GM18508 (cell line): Measurements from ENCODE around the gene FAM114A1.
"Not testable (repeated sequence)": the region's sequence is repeated elsewhere in the genome, so short reads cannot be mapped to it uniquely, and the experiment has no call there.

Experiments
- ATAC-seq: cut with Tn5 transposase; IDR thresholded peaks from one replicate; pipeline ENCODE4 v1.9.1; 2021; ENCODE audit warnings: moderate number of reproducible peaks; ENCODE audit not compliant: insufficient read depth, unreplicated experiment

The FAM114A1 gene

GRCh38 chr4:38928568-38928967, 61.0 kb downstream of the FAM114A1 start:
- no peak for ATAC-seq

GRCh38 chr4:38928974-38929373, 61.4 kb downstream of the FAM114A1 start:
- ATAC-seq = no peak

GRCh38 chr4:38930204-38930603, 62.6 kb downstream of the FAM114A1 start:
- peak; percentile 65 for ATAC-seq

GRCh38 chr4:38930707-38931106, 63.1 kb downstream of the FAM114A1 start:
- ATAC-seq = no peak

- no peak for ATAC-seq
Measured at GRCh38 chr4:38931125-38931524, 63.5 kb downstream of the FAM114A1 start.

- no peak for ATAC-seq
Measured at GRCh38 chr4:38935391-38936073, 67.9 kb downstream of the FAM114A1 start.

GRCh38 chr4:38939165-38939564, 71.6 kb downstream of the FAM114A1 start:
- peak; percentile 85 for ATAC-seq

- ATAC-seq = no peak
Measured at GRCh38 chr4:38940476-38940875, 72.9 kb downstream of the FAM114A1 start.

- ATAC-seq = not testable (repeated sequence)
Measured at GRCh38 chr4:38941906-38942305, 74.3 kb downstream of the FAM114A1 start.

- no peak for ATAC-seq
Measured at GRCh38 chr4:38943343-38943742, 75.7 kb downstream of the FAM114A1 start.

- no peak for ATAC-seq
Measured at GRCh38 chr4:38944440-38944839, 76.8 kb downstream of the FAM114A1 start.

- ATAC-seq = no peak
Measured at GRCh38 chr4:38946919-38947318, 79.3 kb downstream of the FAM114A1 start.

GRCh38 chr4:38948551-38948950, 80.9 kb downstream of the FAM114A1 start:
- no peak for ATAC-seq

GRCh38 chr4:38949411-38950051, 81.9 kb downstream of the FAM114A1 start:
- no peak for ATAC-seq

- no peak for ATAC-seq
Measured at GRCh38 chr4:38950159-38950558, 82.6 kb downstream of the FAM114A1 start.

GRCh38 chr4:38950734-38951133, 83.1 kb downstream of the FAM114A1 start:
- ATAC-seq = no peak

- no peak for ATAC-seq
Measured at GRCh38 chr4:38951598-38951997, 84.0 kb downstream of the FAM114A1 start.

GRCh38 chr4:38952017-38952416, 84.4 kb downstream of the FAM114A1 start:
- no peak for ATAC-seq

- ATAC-seq = no peak
Measured at GRCh38 chr4:38954727-38955126, 87.1 kb downstream of the FAM114A1 start.

GRCh38 chr4:38955957-38956356, 88.4 kb downstream of the FAM114A1 start:
- no peak for ATAC-seq

GRCh38 chr4:38957261-38957815, 89.7 kb downstream of the FAM114A1 start:
- no peak for ATAC-seq

GRCh38 chr4:38957893-38958292, 90.3 kb downstream of the FAM114A1 start:
- ATAC-seq = no peak
